B cell (primary cell): ENCODE results near the gene PARP3. TPM values are rescaled to one million over a fixed set of nuclear protein-coding genes. Genes with fewer than 3 reads are reported as not detected.
A peak's percentile ranks its signal among the peaks of the same experiment; 100 is the strongest.

Experiments used
- ATAC-seq: fragments of 200-7000 bp; cut with Tn5 transposase; one replicate; pipeline ENCODE4 v1.10.0; 2021; ENCODE audit warnings: low read depth, mild to moderate bottlenecking, moderate number of reproducible peaks, moderate library complexity
- CTCF ChIA-PET: fragments of 350-600 bp; sonication (Branson Sonifier 250); formaldehyde crosslinking; loops from one replicate; lab custom pipeline; 2021; ENCODE audit warnings: antibody characterized with exemption, inconsistent platforms; lab: Charles Lee
- POLR2A ChIA-PET: fragments of 350-600 bp; sonication (Branson Sonifier 250); formaldehyde crosslinking; loops from one replicate; lab custom pipeline; 2021; ENCODE audit warnings: antibody characterized with exemption; lab: Charles Lee
- DNase-seq: peaks from one replicate; pipeline ENCODE4 v3.0.0; 2013
- H2AFZ ChIP-seq: 2 replicates; pipeline ENCODE4 v1.6.1; 2012; ENCODE audit warnings: mild to moderate bottlenecking, low read depth, low read length; ENCODE audit not compliant: insufficient read depth, poor library complexity, severe bottlenecking
- H3K27ac ChIP-seq, 2 donors: 1 replicate in 1 of 2; 2 replicates in 1 of 2; pipeline ENCODE4 v1.5.1; 2012 to 2013; ENCODE audit warnings: low read length in 2 of 2, mild to moderate bottlenecking in 2 of 2, moderate library complexity in 1 of 2
- H3K27me3 ChIP-seq, 4 experiments: fragments of 200-600 bp in 1 of 4; sonication (generic) in 1 of 4; replicated peaks in 1 of 4; 1 replicate in 2 of 4; 2 replicates in 2 of 4; pipeline versions ENCODE4 v1.6.1 to v1.7.0; 2013 to 2016; ENCODE audit warnings: low read length in 3 of 4, mild to moderate bottlenecking in 2 of 4, mixed read lengths in 1 of 4, moderate library complexity in 1 of 4; ENCODE audit not compliant: insufficient read depth in 4 of 4, control insufficient read depth in 3 of 4; ENCODE audit errors: control extremely low read depth in 1 of 4
- H3K36me3 ChIP-seq, 2 experiments: replicated peaks in 1 of 2; 1 replicate in 1 of 2; 2 replicates in 1 of 2; pipeline versions ENCODE4 v1.6.1 to v1.7.1; 2013; ENCODE audit warnings: low read length in 1 of 2; ENCODE audit not compliant: insufficient read depth in 2 of 2, control insufficient read depth in 1 of 2; ENCODE audit errors: control extremely low read depth in 1 of 2, extremely low read depth in 1 of 2
- H3K4me1 ChIP-seq, 2 donors: fragments of 200-600 bp in 1 of 2; sonication (generic) in 1 of 2; 1 replicate in 1 of 2; 2 replicates in 1 of 2; pipeline versions ENCODE4 v1.5.1 to v1.6.1; 2013 to 2017; ENCODE audit warnings: low read length in 2 of 2; ENCODE audit not compliant: control insufficient read depth in 2 of 2, insufficient read depth in 2 of 2
- H3K4me2 ChIP-seq: replicated peaks from 2 replicates; pipeline ENCODE3; 2012; ENCODE audit warnings: mild to moderate bottlenecking, low read depth, low read length; ENCODE audit not compliant: poor library complexity, severe bottlenecking
- H3K4me3 ChIP-seq, 5 experiments: fragments of 200-600 bp in 1 of 5; sonication (generic) in 1 of 5; 1 replicate in 3 of 5; 2 replicates in 2 of 5; pipeline versions ENCODE4 v1.5.1 to v1.7.0; 2011 to 2016; ENCODE audit warnings: low read length in 4 of 5, mild to moderate bottlenecking in 4 of 5, low read depth in 2 of 5, control low read depth in 1 of 5, moderate library complexity in 1 of 5; ENCODE audit not compliant: insufficient read depth in 1 of 5; ENCODE audit errors: control extremely low read depth in 1 of 5, extremely low read depth in 1 of 5
- H3K79me2 ChIP-seq: fragments of 200-600 bp; sonication (generic); one replicate; pipeline ENCODE4 v1.6.0; 2016; ENCODE audit warnings: low read length; ENCODE audit not compliant: control insufficient read depth, insufficient read depth
- H3K9ac ChIP-seq: fragments of 200-600 bp; sonication (generic); 2 replicates; pipeline ENCODE4 v1.6.1; 2017; ENCODE audit warnings: mild to moderate bottlenecking, low read length, moderate library complexity
- H3K9me3 ChIP-seq, 3 donors: one replicate each; pipeline versions ENCODE4 v1.6.1 to v1.7.1; 2013; ENCODE audit warnings: low read length in 2 of 3; ENCODE audit not compliant: control insufficient read depth in 2 of 3, insufficient read depth in 1 of 3; ENCODE audit errors: control extremely low read depth in 1 of 3
- H4K20me1 ChIP-seq: 2 replicates; pipeline ENCODE4 v1.6.0; 2012; ENCODE audit warnings: mild to moderate bottlenecking, low read length; ENCODE audit not compliant: insufficient read depth, control insufficient read depth, poor library complexity, severe bottlenecking
- H3K27ac Mint-ChIP-seq: one replicate; pipeline ENCODE4 v1.8.0; 2021; ENCODE audit warnings: mixed read lengths
- H3K27me3 Mint-ChIP-seq: one replicate; pipeline ENCODE4 v1.8.0; 2021; ENCODE audit warnings: mixed read lengths
- H3K4me1 Mint-ChIP-seq: one replicate; pipeline ENCODE4 v1.8.0; 2021; ENCODE audit warnings: mixed read lengths
- H3K4me3 Mint-ChIP-seq: one replicate; pipeline ENCODE4 v1.8.0; 2021; ENCODE audit warnings: mixed read lengths
- H3K9me3 Mint-ChIP-seq: one replicate; pipeline ENCODE4 v1.8.0; 2022; ENCODE audit warnings: mixed read lengths; ENCODE audit not compliant: insufficient read depth
- CTCF ChIP-seq: fragments of 200-600 bp; IDR thresholded peaks from one replicate; pipeline ENCODE4 v1.8.0; 2022; ENCODE audit warnings: antibody characterized with exemption, mild to moderate bottlenecking
- EZH2 ChIP-seq: IDR thresholded peaks from 2 replicates; pipeline ENCODE4 v1.6.1; 2012; ENCODE audit warnings: borderline replicate concordance, low read depth, mild to moderate bottlenecking, moderate library complexity, low read length; ENCODE audit not compliant: insufficient read depth, poor library complexity, severe bottlenecking
- WGBS: methylation state at CpG from one replicate; pipeline ENCODE4 v1.1.5; 2013; ENCODE audit warnings: missing lambda C conversion rate; ENCODE audit not compliant: insufficient coverage; 5-methylcytosine and 5-hydroxymethylcytosine counted together
- intact Hi-C: fragments of 100-400 bp; cut with micrococcal nuclease; formaldehyde crosslinking; loops from one replicate; pipeline ENCODE4 v1.10.0; 2022
- polyA plus RNA-seq: library from polyadenylated mRNA; depleted of rRNA; stranded (reverse); fragments of >200 nt; gene quantifications from 2 replicates; pipeline ENCODE4 v1.2.3, GENCODE V29; 2012
- total RNA-seq, 2 donors: library from RNA; stranded (reverse); fragments of 120-200 nt in 1 of 2; gene quantifications; 1 replicate in 1 of 2; 2 replicates in 1 of 2; pipeline versions ENCODE4 v1.2.3 to v1.2.4, GENCODE V29; 2013 to 2022

Gene PARP3
- total and polyA plus RNA-seq, 2 donors (not counting 1 experiment from before 2014, with no cell fraction given), result 17.7 to 29.7 TPM

GRCh38 chr3:51974963-51975851, 33.0 kb downstream of the PARP3 start, which contains the start of gene ABHD14A:
Gene ABHD14A, plus strand, starts transcription at chr3:51975064. Its CDS starts 72 bp downstream, at chr3:51975136.
- peak within 1 kb of the TSS; percentile 100 for H3K4me3 Mint-ChIP-seq
- POLR2A ChIA-PET, result interaction anchor here (1.4 to 3.1 kb wide), 3 partner anchors 8 to 179 kb away, joined by 6 to 22 read pairs (median 13); partner anchors contain the start of genes ACY1, PARP3, POC1A and RRP9
- DNase-seq (peak; percentile 85), ATAC-seq (peak; percentile 78)
- H3K9me3 Mint-ChIP-seq, result no peaks in the 10 kb centered on the region
- TF ChIP-seq EZH2, result no peak
- Histone ChIP-seq H4K20me1 (no peaks in the 10 kb centered on the region), H3K9me3 (no peaks in the 10 kb centered on the region), H3K27ac (peak within 1 kb of the TSS; percentile 39 to 75), H3K79me2 (peaks cover 18% of the 10 kb centered on the region), H3K27me3 (no peaks in the 10 kb centered on the region), H3K4me3 (peak within 1 kb of the TSS; percentile 71 to 98 (median 85)), H3K4me2 (peak within 1 kb of the TSS; percentile 98), H3K9ac (peak within 1 kb of the TSS; percentile 87), H3K36me3 (peaks cover 0 to 3% of the 10 kb centered on the region in 2 experiments), H2AFZ (peak within 1 kb of the TSS; percentile 95), H3K4me1 (peaks cover 14 to 23% of the 10 kb centered on the region in 2 donors)
- WGBS, result under 1% methylated on average over 63 of the region's 63 CpGs
- peaks cover 28% of the 10 kb centered on the region for H3K4me1 Mint-ChIP-seq
- H3K27ac Mint-ChIP-seq, result peak within 1 kb of the TSS; percentile 95
- CTCF ChIA-PET, result interaction anchor here (0.6 to 4.8 kb wide), 5 partner anchors 8 to 473 kb away, joined by 3 to 45 read pairs (median 6); partner anchors contain the start of genes ACY1, PARP3, RPL29 and RRP9
- intact Hi-C loops, result loop anchor here (1.0 to 10.0 kb wide), 6 partner anchors 8 to 730 kb away; partner anchors contain the start of genes ACY1, DUSP7, GLT8D1 and PARP3
- no peaks in the 10 kb centered on the region for H3K27me3 Mint-ChIP-seq

GRCh38 chr3:51975852-51976549, 33.8 kb downstream of the PARP3 start:
- H3K4me3 Mint-ChIP-seq, result peak overlapping the region; percentile 91

More at GRCh38 chr3:51975852-51976549, 33.8 kb downstream of the PARP3 start:
- POLR2A ChIA-PET, result no interaction called here
- peak overlapping the region in 1 of 2 donors; percentile 5 for H3K27ac ChIP-seq
- H4K20me1 ChIP-seq, result no peaks in the 10 kb centered on the region
- H3K4me3 ChIP-seq, result peak overlapping the region; percentile 51 to 98 (median 85)
- TF ChIP-seq CTCF, result no peak
- TF ChIP-seq EZH2, result no peak
- no peaks in the 10 kb centered on the region for H3K27me3 ChIP-seq
- H3K9ac ChIP-seq, result peak overlapping the region; percentile 87
- H3K9me3 ChIP-seq, result no peaks in the 10 kb centered on the region
- peak overlapping the region; percentile 95 for H2AFZ ChIP-seq
- DNase-seq (peak; percentile 60), ATAC-seq (no peak)
- Mint-ChIP-seq H3K27me3 (no peaks in the 10 kb centered on the region), H3K9me3 (no peaks in the 10 kb centered on the region), H3K27ac (peak overlapping the region; percentile 84), H3K4me1 (peaks cover 27% of the 10 kb centered on the region)
- peaks cover 14 to 23% of the 10 kb centered on the region in 2 donors for H3K4me1 ChIP-seq
- 52% methylated on average over 43 of the region's 46 CpGs for WGBS
- H3K4me2 ChIP-seq, result peak overlapping the region; percentile 98
- H3K79me2 ChIP-seq, result peaks cover 26% of the 10 kb centered on the region
- intact Hi-C loops, result loop anchor here (1.0 to 10.0 kb wide), 4 partner anchors 19 to 729 kb away; partner anchors contain the start of genes DUSP7, GLT8D1, RPL29 and SPCS1
- CTCF ChIA-PET, result interaction anchor here (4.8 kb wide), 1 partner anchor 34 kb away, joined by 45 read pairs; the partner anchor contains the start of genes PARP3 and RRP9
- peaks cover 0 to 8% of the 10 kb centered on the region in 2 experiments for H3K36me3 ChIP-seq
